ENCODE measurements around the gene KAT2B.
"Not testable (repeated sequence)": the region's sequence is repeated elsewhere in the genome, so short reads cannot be mapped to it uniquely, and the experiment has no call there.

Gene KAT2B

GRCh38 chr3:20042331-20042730, 2.1 kb downstream of the KAT2B start:
- DNase-seq: no peak

GRCh38 chr3:20043396-20043795, 3.1 kb downstream of the KAT2B start:
- no peak for DNase-seq

GRCh38 chr3:20043825-20044224, 3.6 kb downstream of the KAT2B start:
- DNase-seq: no peak

GRCh38 chr3:20045141-20045540, 4.9 kb downstream of the KAT2B start:
- not testable (repeated sequence) for DNase-seq

DNA sequence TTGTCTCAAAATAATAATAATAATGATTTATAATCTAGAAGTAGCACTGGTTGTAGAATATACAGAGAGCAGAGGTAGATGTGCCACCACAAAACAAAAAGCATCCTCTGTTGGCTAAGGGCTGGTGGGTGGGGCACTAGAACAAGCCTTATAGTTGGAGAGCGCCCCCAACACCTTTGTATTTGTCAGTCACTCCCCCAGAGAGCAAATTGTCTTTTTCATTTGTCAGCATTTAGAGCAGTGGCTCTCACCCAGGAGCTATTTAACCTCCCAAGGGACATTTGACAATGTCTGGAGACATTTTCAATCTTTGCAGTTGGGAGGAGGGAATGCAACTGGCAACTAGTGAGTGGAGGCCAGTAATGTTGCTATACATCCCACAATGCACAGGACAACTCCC, 6.3 kb downstream of the KAT2B start:
- DNase-seq: no peak

DNA sequence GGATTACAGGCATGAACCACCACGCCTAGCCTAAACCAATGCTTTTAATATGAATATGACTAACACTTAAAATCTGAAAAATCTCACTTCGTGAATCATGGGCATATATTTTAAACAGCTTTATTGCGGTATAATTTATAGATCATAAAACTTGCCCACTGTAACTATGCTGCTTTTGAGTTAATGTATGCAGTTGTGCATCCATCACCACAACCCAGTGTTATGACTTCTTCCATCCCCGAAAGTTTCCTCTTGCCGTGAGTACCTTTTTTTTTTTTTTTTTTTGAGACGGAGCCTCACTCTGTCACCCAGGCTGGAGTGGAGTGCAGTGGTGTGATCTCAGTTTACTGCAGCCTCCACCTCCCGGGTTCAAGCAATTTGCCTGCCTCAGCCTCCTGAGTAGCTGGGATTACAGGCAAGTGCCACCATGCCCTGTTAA, 7.1 kb downstream of the KAT2B start:
- DNase-seq: no peak

DNA sequence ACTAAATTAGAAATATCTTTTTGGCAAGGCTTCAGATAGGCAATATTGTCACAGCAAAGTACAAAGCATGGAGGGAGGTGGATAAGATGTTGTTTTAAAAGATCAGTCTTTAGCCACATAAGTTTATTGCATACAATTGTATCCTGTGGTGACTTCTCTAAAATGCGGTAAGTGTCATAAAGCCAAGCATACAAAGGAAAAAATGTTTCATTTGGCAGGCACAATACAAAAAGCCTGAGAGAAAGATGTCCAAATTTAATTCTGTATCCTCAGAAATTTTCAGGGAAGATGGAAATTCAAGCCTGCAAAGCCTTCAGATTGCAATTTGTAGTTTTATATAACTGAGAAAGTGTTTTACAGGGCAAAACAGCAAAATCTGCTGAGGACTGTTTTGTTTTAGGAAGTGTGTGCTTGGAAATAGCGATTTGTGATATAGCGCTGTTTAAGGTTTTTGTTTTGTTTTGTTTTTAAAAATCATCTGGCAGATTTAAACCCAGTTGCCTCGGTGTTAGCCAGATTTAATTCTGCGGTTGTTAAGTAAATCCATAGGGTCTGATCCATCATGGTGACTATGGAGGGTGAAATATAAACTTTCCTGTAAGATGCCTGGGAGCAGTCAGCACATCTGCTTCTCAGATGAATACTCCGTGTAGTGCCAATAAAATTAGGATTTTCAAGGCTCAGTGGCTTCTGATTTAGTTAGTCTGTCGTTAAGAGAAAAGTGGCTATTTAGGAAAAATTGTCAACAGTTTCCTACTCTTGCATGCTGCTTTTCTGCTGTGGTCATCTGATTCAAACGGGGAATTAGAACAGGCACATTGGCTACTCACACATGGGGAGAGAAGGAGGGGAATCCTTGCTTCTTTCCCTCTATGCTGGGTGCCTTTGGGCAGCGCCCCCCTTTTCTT, 8.0 kb downstream of the KAT2B start:
- DNase-seq: no peak

GRCh38 chr3:20051123-20051806, 11.0 kb downstream of the KAT2B start:
- no peak for DNase-seq

DNA sequence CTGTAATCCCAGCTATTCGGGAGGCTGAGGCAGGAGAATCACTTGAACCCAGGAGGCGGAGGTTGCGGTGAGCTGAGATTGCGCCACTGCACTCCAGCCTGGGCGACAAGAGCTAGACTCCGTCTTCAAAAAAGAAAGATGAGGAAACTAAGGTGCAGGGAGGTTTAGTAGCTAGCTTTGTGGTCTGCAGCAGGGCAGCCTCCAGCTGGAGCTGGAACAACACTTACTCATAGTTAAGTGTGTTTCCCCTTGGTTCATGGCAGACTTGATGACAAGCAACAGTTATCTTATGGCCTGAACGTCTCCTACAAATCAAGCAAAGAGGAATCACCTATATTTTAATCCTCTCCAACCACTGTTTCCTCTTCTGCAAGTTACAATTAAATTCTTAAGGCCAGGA, 12.6 kb downstream of the KAT2B start:
- no peak for DNase-seq

- DNase-seq: no peak
Observed at GRCh38 chr3:20054549-20054987, 14.3 kb downstream of the KAT2B start.

DNA sequence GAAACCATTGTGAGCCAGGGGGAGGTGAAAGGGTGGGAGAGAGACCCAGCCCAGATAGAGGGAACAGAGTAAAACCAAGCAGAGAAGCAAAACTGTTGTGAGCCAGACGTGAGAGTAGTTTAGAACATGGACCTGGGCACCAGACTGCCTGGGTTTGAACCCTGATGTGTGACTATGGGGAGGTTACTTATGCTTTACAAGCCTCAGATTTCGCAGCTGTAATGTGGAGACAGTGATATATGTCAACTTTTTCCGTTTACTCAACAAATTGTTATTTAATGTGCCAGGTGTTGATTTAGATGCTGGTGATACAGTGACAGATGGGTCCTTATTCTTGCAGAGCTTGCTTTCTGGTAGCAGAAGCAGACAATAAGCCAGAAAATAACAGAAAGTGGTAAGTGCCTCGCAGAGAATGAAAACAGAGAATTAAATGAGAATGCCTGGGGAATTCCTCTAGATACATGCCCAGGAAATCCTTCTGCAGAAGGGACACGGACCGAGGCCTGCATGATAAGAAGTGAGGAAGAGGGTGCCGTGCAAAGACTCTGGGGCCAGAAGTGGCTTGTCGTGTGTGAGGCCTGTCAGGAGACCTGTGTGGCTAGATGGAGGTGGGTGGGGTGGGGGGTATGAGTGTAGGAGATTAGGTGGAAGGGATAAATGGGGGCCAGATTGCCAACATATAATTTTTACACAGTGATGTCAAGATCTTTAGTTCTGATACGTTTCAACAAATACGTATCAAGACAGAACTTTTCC, 15.0 kb downstream of the KAT2B start:
- no peak for DNase-seq

- DNase-seq: no peak
Observed at GRCh38 chr3:20055842-20056241, 15.6 kb downstream of the KAT2B start.

DNA sequence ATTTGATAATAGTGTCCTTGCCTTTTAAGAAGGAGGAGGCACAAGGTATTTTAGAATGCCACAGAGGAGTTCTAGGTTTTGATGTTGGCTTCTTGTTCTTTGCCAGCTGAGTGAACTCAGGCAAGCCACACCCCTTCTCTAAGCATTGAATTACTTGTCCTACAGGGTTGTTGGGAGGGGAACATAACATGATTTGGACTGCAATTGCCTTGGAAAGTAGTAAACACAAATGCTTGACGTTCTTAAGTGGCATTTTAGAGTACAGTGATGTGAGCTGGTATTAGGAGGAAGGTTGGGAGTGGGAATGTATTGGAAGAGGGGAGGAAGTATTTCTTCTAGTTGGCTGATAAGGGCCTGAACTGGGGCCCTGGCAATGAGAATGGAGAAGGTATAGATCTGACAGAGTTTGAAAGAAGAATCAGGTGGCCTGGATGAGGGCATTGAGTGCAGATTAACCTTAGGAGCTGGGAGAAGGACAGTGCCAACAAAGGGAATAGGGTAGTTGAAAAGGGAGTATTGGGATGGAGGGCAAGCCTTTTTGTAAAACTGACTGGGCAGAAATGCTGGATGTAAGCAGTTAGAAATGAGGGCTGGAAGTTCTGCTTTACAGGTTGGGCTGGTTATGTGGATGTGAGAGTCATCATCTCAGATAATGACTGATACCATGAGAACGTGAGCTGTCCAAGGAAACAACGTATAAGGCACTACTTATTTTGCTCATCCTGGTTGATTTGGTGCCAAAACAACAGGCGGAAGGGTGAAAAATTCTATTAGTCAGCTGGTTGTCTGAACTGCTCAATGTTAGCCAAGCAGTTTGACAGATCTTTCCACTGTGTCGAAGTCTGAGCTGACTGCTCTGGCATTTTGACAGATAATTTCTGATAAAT, 16.7 kb downstream of the KAT2B start:
- no peak for DNase-seq

DNA sequence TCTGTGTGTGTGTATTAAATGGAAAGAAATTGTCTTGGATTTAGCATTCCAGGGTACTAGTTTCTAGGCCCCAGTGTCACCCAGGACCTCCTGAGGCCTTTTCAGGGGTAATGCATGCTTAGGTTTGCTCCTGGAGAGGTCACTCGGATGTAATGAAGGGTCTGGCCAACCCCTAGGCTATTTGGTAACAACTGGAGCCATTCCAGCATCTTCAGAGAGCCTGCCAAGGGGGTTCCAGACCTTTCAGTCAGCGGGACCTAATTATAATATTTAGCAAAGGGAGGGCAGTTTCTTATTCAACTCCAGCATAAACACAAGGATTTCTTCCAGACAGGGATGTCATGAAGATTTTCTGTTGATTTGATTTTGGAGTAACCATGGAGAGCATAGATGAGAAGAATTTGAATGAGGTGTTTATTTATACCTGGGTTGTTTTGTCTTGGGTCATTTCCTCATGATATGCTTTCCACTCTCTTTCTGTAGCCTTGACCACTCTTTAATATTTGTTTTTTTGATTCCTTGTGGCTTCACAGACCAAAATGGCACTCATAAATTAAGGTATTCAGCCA, 17.4 kb downstream of the KAT2B start:
- no peak for DNase-seq

DNA sequence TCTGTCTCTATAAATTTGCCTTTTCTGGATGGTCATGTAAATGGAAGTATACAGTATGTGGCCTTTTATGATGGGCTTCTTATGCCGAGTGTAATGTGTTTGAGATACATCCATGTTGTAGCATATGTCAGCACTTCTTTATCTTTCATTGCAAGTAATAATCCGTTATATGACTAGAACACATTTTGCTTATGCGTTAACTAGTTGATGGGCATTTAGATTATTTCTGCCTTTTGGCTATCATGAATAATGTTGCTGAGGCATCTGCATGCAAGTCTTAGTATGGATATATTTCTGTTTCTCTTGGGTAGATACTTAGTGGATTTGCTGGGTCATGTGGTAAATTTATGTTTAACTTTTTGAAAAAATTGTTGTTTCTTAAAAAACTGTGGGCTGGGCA, 19.7 kb downstream of the KAT2B start:
- DNase-seq: no peak

- no peak for DNase-seq
Observed at GRCh38 chr3:20060974-20061685, 20.9 kb downstream of the KAT2B start.

DNA sequence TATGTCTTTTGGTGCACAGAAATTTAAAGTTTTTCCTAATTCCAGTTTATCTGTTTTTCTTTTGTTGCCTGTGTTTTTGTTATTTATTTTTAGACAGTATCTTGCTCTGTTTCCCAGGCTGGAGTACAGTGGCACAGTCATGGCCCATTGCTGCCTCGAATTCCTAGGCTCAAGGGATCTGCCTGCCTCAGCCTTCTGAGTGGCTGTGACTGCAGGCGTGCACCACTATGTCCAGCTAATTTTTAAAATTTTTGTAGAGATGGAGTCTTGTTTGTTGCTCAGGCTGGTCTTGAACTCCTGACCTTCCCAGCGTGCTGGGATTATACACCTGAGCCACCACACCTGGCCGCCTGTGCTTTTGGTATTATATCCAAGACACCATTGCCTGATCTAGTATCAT, 22.8 kb downstream of the KAT2B start:
- DNase-seq: no peak

DNA sequence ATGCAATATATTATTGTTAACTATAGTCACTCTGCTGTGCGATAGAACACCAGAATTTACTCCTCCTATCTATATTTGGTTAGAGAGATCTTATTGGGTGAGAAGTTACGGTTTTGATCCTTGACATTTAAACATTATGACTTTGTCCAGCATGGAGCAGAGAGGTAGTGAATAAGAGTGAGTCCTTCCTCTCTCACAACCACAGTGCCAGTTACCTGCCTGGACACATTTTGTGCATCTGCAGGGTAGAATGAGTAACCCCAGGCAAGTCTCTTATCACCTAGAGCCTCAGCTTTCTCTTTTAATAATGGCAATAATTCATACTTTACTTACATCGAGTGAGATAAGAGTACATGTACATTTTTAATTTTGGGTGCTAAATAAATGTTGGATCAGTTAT, 24.1 kb downstream of the KAT2B start:
- no peak for DNase-seq

GRCh38 chr3:20064796-20065564, 24.7 kb downstream of the KAT2B start:
- DNase-seq: no peak

DNA sequence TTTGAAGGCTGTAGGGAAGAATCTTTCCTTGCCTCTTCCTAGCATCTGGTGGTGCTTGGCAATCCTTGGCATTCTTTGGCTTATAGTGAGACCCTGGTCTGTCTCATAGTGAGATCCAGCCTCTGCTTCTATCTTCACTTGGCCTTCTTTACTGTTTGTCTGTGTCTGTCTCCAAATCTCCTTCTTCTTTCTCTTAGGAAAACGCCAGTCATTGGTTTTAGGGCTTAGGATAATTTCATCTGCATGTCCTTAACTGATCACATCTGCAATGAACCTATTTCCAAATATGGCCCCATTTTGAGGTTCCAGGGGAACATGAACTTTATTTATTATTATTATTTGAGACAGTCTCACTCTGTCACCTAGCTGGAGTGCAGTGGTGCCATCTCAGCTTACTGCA, 25.8 kb downstream of the KAT2B start:
- no peak for DNase-seq

Data from NCI-H774 (cell line).